Liver (tissue), 9 donors: ENCODE measurements around the gene MAP2K7. TPM values are rescaled to one million over a fixed set of nuclear protein-coding genes. Genes with fewer than 3 reads are reported as not detected.
A peak's percentile ranks its signal among the peaks of the same experiment; 100 is the strongest.

Experiments
- DNase-seq: peaks from one replicate; pipeline ENCODE4 v3.0.0-alpha.2; 2017; ENCODE audit warnings: low spot score
- H3K27ac ChIP-seq, 2 donors: one replicate each; pipeline ENCODE4 v1.7.0; 2013; ENCODE audit warnings: inconsistent platforms in 2 of 2, low read length in 2 of 2, control low read depth in 1 of 2, low read depth in 1 of 2, mild to moderate bottlenecking in 1 of 2
- H3K27me3 ChIP-seq, 4 donors: one replicate each; pipeline versions ENCODE4 v1.6.1 to v1.7.0; 2013; ENCODE audit warnings: low read length in 3 of 4, inconsistent platforms in 1 of 4, mild to moderate bottlenecking in 1 of 4, moderate library complexity in 1 of 4; ENCODE audit not compliant: control insufficient read depth in 4 of 4, insufficient read depth in 4 of 4
- H3K36me3 ChIP-seq, 4 donors: one replicate each; pipeline versions ENCODE4 v1.6.1 to v1.7.0; 2013; ENCODE audit warnings: low read length in 3 of 4, mild to moderate bottlenecking in 3 of 4, low read depth in 1 of 4, moderate library complexity in 1 of 4; ENCODE audit not compliant: control insufficient read depth in 4 of 4, insufficient read depth in 3 of 4
- H3K4me1 ChIP-seq, 4 donors: one replicate each; pipeline versions ENCODE4 v1.6.1 to v1.7.0; 2013; ENCODE audit warnings: low read length in 3 of 4, mild to moderate bottlenecking in 3 of 4, moderate library complexity in 1 of 4; ENCODE audit not compliant: control insufficient read depth in 4 of 4, insufficient read depth in 4 of 4
- H3K4me3 ChIP-seq, 3 donors: one replicate each; pipeline versions ENCODE4 v1.6.1 to v1.7.0; 2013; ENCODE audit warnings: low read length in 3 of 3, control low read depth in 1 of 3, low read depth in 1 of 3, mild to moderate bottlenecking in 1 of 3
- H3K9ac ChIP-seq, 2 donors: one replicate each; pipeline ENCODE4 v1.7.0; 2013; ENCODE audit warnings: low read length in 2 of 2, mild to moderate bottlenecking in 2 of 2, moderate library complexity in 2 of 2, control low read depth in 1 of 2, low read depth in 1 of 2
- H3K9me3 ChIP-seq, 4 donors: one replicate each; pipeline versions ENCODE4 v1.6.1 to v1.7.0; 2013; ENCODE audit warnings: low read length in 3 of 4; ENCODE audit not compliant: control insufficient read depth in 4 of 4
- EGR1 ChIP-seq, 2 donors: IDR thresholded peaks; 2 replicates each; pipeline ENCODE4 v1.6.1; 2016 to 2018; ENCODE audit warnings: antibody characterized with exemption in 2 of 2, low read depth in 2 of 2
- FOXA1 ChIP-seq: IDR thresholded peaks from 2 replicates; pipeline ENCODE4 v1.6.1; 2016; ENCODE audit warnings: antibody characterized with exemption
- FOXA2 ChIP-seq: IDR thresholded peaks from 2 replicates; pipeline ENCODE4 v1.6.1; 2016; ENCODE audit warnings: antibody characterized with exemption
- GABPA ChIP-seq, 2 donors: IDR thresholded peaks in 1 of 2; conservative IDR thresholded peaks in 1 of 2; 2 replicates each; pipeline ENCODE4 v1.6.1; 2016; ENCODE audit warnings: antibody characterized with exemption in 2 of 2, mild to moderate bottlenecking in 1 of 2, moderate library complexity in 1 of 2
- HNF4A ChIP-seq, 2 donors: conservative IDR thresholded peaks; 2 replicates each; pipeline ENCODE4 v1.6.1; 2016; ENCODE audit warnings: antibody characterized with exemption in 2 of 2, mild to moderate bottlenecking in 2 of 2
- HNF4G ChIP-seq: IDR thresholded peaks from 2 replicates; pipeline ENCODE4 v1.6.1; 2016; ENCODE audit warnings: antibody characterized with exemption
- JUND ChIP-seq, 2 donors: IDR thresholded peaks; 2 replicates each; pipeline ENCODE4 v1.6.1; 2016; ENCODE audit warnings: antibody characterized with exemption in 2 of 2
- MAX ChIP-seq: IDR thresholded peaks from 2 replicates; pipeline ENCODE4 v1.6.1; 2016; ENCODE audit warnings: antibody characterized with exemption
- NR2F2 ChIP-seq: IDR thresholded peaks from 2 replicates; pipeline ENCODE4 v1.6.1; 2016; ENCODE audit warnings: antibody characterized with exemption
- RAD21 ChIP-seq, 2 donors: IDR thresholded peaks; 2 replicates each; pipeline ENCODE4 v1.6.1; 2016; ENCODE audit warnings: antibody characterized with exemption in 2 of 2, mild to moderate bottlenecking in 2 of 2
- RXRA ChIP-seq, 2 donors: IDR thresholded peaks; 2 replicates each; pipeline ENCODE4 v1.6.1; 2017 to 2018; ENCODE audit warnings: antibody characterized with exemption in 2 of 2, mild to moderate bottlenecking in 1 of 2
- SP1 ChIP-seq: IDR thresholded peaks from 2 replicates; pipeline ENCODE4 v1.6.1; 2018; ENCODE audit warnings: antibody characterized with exemption, mild to moderate bottlenecking
- TAF1 ChIP-seq: conservative IDR thresholded peaks from 2 replicates; pipeline ENCODE4 v1.6.1; 2016; ENCODE audit warnings: antibody characterized with exemption, mild to moderate bottlenecking
- YY1 ChIP-seq: IDR thresholded peaks from 2 replicates; pipeline ENCODE4 v1.6.1; 2016; ENCODE audit warnings: antibody characterized with exemption, mild to moderate bottlenecking
- WGBS: extraction: QIAGEN DNeasy Blood & Tissue Kit; methylation state at CpG from one replicate; pipeline ENCODE4 v1.1.7; 2013; 5-methylcytosine and 5-hydroxymethylcytosine counted together
- polyA plus RNA-seq, 2 donors: library from polyadenylated mRNA; stranded (reverse) in 1 of 2; unstranded in 1 of 2; fragments of 200-250 nt in 1 of 2; fragments of >200 nt in 1 of 2; fragmentation: Nextera tagmentation in 1 of 2; extraction: Ambion mirVana in 1 of 2; gene quantifications; one replicate each; pipeline versions ENCODE4 v1.2.1 to v1.2.3, GENCODE V29; 2013 to 2015
- total RNA-seq, 2 donors: library from RNA; depleted of rRNA; stranded (reverse); fragments of >200 nt; gene quantifications; one replicate each; pipeline ENCODE4 v1.2.3, GENCODE V29; 2014
- TF ChIP-seq, protein P1 (sequence below): IDR thresholded peaks from 2 replicates; pipeline ENCODE4 v1.6.1; 2016; ENCODE audit warnings: antibody characterized with exemption
- TF ChIP-seq, protein P2 (sequence below): IDR thresholded peaks from 2 replicates; pipeline ENCODE4 v1.6.1; 2016; ENCODE audit warnings: antibody characterized with exemption, mild to moderate bottlenecking
- TF ChIP-seq, protein P3 (sequence below): fragments of 150-350 bp; IDR thresholded peaks from 2 replicates; pipeline ENCODE4 v1.5.1; 2017; ENCODE audit warnings: improper control_type of control experiment, low read depth, low read length; ENCODE audit not compliant: missing input control
- TF ChIP-seq, protein P4 (sequence below): IDR thresholded peaks from 2 replicates; pipeline ENCODE4 v1.6.1; 2016; ENCODE audit warnings: antibody characterized with exemption
- donor health status: healthy.
- donor health status: healthy.
- donor health status: healthy.
- donor health status: healthy.
- donor health status: healthy.

MAP2K7 gene
- total RNA-seq (10 to 100 TPM in 1 of 2 donors, 1 to 10 TPM in 1; 9.4 to 11.7 TPM), polyA plus RNA-seq (1 to 10 TPM; 3.0 to 9.7 TPM)

- H3K9me3 ChIP-seq: no peaks in the 10 kb centered on the region
- TF ChIP-seq, protein P1, sequence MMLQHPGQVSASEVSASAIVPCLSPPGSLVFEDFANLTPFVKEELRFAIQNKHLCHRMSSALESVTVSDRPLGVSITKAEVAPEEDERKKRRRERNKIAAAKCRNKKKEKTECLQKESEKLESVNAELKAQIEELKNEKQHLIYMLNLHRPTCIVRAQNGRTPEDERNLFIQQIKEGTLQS: no peak
- no peak for TF ChIP-seq HNF4G
- TF ChIP-seq FOXA1: no peak
- peak; percentile 80 for TF ChIP-seq YY1
- TF ChIP-seq RXRA (IDR thresholded peaks at IDR 0.05): peak in 1 of 2 donors; percentile 28
- TF ChIP-seq HNF4A (conservative IDR thresholded peaks at IDR 0.05): peak in 1 of 2 donors; percentile 1
- TF ChIP-seq SP1: peak; percentile 63
- TF ChIP-seq FOXA2: no peak
- no peak for TF ChIP-seq TAF1
- TF ChIP-seq JUND (IDR thresholded peaks at IDR 0.05): peak in 1 of 2 donors; percentile 66
- TF ChIP-seq MAX: peak; percentile 99
- TF ChIP-seq, protein P2, sequence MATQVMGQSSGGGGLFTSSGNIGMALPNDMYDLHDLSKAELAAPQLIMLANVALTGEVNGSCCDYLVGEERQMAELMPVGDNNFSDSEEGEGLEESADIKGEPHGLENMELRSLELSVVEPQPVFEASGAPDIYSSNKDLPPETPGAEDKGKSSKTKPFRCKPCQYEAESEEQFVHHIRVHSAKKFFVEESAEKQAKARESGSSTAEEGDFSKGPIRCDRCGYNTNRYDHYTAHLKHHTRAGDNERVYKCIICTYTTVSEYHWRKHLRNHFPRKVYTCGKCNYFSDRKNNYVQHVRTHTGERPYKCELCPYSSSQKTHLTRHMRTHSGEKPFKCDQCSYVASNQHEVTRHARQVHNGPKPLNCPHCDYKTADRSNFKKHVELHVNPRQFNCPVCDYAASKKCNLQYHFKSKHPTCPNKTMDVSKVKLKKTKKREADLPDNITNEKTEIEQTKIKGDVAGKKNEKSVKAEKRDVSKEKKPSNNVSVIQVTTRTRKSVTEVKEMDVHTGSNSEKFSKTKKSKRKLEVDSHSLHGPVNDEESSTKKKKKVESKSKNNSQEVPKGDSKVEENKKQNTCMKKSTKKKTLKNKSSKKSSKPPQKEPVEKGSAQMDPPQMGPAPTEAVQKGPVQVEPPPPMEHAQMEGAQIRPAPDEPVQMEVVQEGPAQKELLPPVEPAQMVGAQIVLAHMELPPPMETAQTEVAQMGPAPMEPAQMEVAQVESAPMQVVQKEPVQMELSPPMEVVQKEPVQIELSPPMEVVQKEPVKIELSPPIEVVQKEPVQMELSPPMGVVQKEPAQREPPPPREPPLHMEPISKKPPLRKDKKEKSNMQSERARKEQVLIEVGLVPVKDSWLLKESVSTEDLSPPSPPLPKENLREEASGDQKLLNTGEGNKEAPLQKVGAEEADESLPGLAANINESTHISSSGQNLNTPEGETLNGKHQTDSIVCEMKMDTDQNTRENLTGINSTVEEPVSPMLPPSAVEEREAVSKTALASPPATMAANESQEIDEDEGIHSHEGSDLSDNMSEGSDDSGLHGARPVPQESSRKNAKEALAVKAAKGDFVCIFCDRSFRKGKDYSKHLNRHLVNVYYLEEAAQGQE: peak; percentile 26
- peak in 1 of 2 donors; percentile 31 for TF ChIP-seq EGR1 (IDR thresholded peaks at IDR 0.05; ENCODE audit: low read depth in 2 of 2)
- TF ChIP-seq GABPA (IDR thresholded peaks at IDR 0.05 in 1 of 2, conservative IDR thresholded peaks at IDR 0.05 in 1 of 2): no peak
- no peak for TF ChIP-seq NR2F2
- peak in 1 of 2 donors; percentile 56 for TF ChIP-seq RAD21 (IDR thresholded peaks at IDR 0.05)
- TF ChIP-seq, protein P3, sequence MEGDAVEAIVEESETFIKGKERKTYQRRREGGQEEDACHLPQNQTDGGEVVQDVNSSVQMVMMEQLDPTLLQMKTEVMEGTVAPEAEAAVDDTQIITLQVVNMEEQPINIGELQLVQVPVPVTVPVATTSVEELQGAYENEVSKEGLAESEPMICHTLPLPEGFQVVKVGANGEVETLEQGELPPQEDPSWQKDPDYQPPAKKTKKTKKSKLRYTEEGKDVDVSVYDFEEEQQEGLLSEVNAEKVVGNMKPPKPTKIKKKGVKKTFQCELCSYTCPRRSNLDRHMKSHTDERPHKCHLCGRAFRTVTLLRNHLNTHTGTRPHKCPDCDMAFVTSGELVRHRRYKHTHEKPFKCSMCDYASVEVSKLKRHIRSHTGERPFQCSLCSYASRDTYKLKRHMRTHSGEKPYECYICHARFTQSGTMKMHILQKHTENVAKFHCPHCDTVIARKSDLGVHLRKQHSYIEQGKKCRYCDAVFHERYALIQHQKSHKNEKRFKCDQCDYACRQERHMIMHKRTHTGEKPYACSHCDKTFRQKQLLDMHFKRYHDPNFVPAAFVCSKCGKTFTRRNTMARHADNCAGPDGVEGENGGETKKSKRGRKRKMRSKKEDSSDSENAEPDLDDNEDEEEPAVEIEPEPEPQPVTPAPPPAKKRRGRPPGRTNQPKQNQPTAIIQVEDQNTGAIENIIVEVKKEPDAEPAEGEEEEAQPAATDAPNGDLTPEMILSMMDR: peak; percentile 30
- TF ChIP-seq, protein P4, sequence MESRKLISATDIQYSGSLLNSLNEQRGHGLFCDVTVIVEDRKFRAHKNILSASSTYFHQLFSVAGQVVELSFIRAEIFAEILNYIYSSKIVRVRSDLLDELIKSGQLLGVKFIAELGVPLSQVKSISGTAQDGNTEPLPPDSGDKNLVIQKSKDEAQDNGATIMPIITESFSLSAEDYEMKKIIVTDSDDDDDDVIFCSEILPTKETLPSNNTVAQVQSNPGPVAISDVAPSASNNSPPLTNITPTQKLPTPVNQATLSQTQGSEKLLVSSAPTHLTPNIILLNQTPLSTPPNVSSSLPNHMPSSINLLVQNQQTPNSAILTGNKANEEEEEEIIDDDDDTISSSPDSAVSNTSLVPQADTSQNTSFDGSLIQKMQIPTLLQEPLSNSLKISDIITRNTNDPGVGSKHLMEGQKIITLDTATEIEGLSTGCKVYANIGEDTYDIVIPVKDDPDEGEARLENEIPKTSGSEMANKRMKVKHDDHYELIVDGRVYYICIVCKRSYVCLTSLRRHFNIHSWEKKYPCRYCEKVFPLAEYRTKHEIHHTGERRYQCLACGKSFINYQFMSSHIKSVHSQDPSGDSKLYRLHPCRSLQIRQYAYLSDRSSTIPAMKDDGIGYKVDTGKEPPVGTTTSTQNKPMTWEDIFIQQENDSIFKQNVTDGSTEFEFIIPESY: no peak
- H3K27me3 ChIP-seq: no peaks in the 10 kb centered on the region
- peak within 1 kb of the TSS; percentile 26 to 96 for H3K9ac ChIP-seq
- H3K4me1 ChIP-seq: peaks cover 8 to 35% (median 21%) of the 10 kb centered on the region in 4 donors
- WGBS: under 1% methylated on average over 89 of the region's 89 CpGs
- peak within 1 kb of the TSS; percentile 78 to 89 (median 85) for H3K4me3 ChIP-seq
- H3K27ac ChIP-seq: peak within 1 kb of the TSS; percentile 82 to 90
- peak; percentile 100 for DNase-seq
- H3K36me3 ChIP-seq: peaks cover 0 to 1% (median 0%) of the 10 kb centered on the region in 4 donors
Measured at GRCh38 chr19:7903244-7904073, at the start of gene MAP2K7. Gene MAP2K7 (plus strand): TSS chr19:7903877. CDS start chr19:7903945, 68 bp downstream.
